WTC11 (cell line): ENCODE measurements around the gene MNAT1. TPM values are rescaled to one million over a fixed set of nuclear protein-coding genes. Genes with fewer than 3 reads are reported as not detected.

Source experiments
- ATAC-seq: fragments of 200-7000 bp; cut with Tn5 transposase; 2 replicates; pipeline ENCODE4 v1.10.0; 2021; ENCODE audit warnings: mild to moderate bottlenecking, moderate library complexity
- CTCF ChIA-PET: fragments of 300-600 bp; sonication (Branson Sonifier 250); formaldehyde crosslinking; loops from one replicate; lab custom pipeline; 2021; ENCODE audit warnings: antibody characterized with exemption; lab: Charles Lee
- POLR2A ChIA-PET: fragments of 350-600 bp; sonication (Branson Sonifier 250); formaldehyde crosslinking; loops from one replicate; lab custom pipeline; 2021; ENCODE audit warnings: antibody characterized with exemption; lab: Charles Lee
- DNase-seq: peaks from one replicate; pipeline ENCODE4 v3.0.0; 2021; ENCODE audit warnings: low spot score
- H3K27ac Mint-ChIP-seq: 2 replicates; pipeline ENCODE4 v1.8.0; 2021; ENCODE audit warnings: mixed read lengths
- H3K27me3 Mint-ChIP-seq: 2 replicates; pipeline ENCODE4 v1.8.0; 2021; ENCODE audit warnings: low read depth, mild to moderate bottlenecking, moderate library complexity, mixed read lengths
- H3K36me3 Mint-ChIP-seq: 2 replicates; pipeline ENCODE4 v1.8.0; 2021; ENCODE audit warnings: mixed read lengths
- H3K4me1 Mint-ChIP-seq: 2 replicates; pipeline ENCODE4 v1.8.0; 2022; ENCODE audit warnings: mixed read lengths
- H3K4me3 Mint-ChIP-seq: 2 replicates; pipeline ENCODE4 v1.8.0; 2021; ENCODE audit warnings: mild to moderate bottlenecking, moderate library complexity, mixed read lengths
- H3K9me3 Mint-ChIP-seq: 2 replicates; pipeline ENCODE4 v1.8.0; 2021; ENCODE audit warnings: mixed read lengths
- ARID4B ChIP-seq: sonication (generic); formaldehyde crosslinking; IDR thresholded peaks from 2 replicates; pipeline ENCODE4 v1.8.0; 2023; ENCODE audit warnings: missing genetic modification reagents, mild to moderate bottlenecking, borderline replicate concordance
- ATF1 ChIP-seq: sonication (generic); formaldehyde crosslinking; IDR thresholded peaks from 2 replicates; pipeline ENCODE4 v1.8.1; 2023; ENCODE audit warnings: mild to moderate bottlenecking, moderate library complexity, missing genetic modification reagents
- ATF3 ChIP-seq: sonication (generic); formaldehyde crosslinking; conservative IDR thresholded peaks from 2 replicates; pipeline ENCODE4 v1.8.1; 2022; ENCODE audit warnings: mild to moderate bottlenecking, missing genetic modification reagents
- CDX4 ChIP-seq: fragments of 250-450 bp; sonication (Bioruptor Pico); IDR thresholded peaks from 2 replicates; pipeline ENCODE4 v1.9.0; 2021; ENCODE audit warnings: moderate library complexity, mild to moderate bottlenecking, inconsistent platforms, borderline replicate concordance
- E2F1 ChIP-seq: sonication (generic); formaldehyde crosslinking; IDR thresholded peaks from 2 replicates; pipeline ENCODE4 v1.8.0; 2022; ENCODE audit warnings: mild to moderate bottlenecking, missing genetic modification reagents
- ELF4 ChIP-seq: sonication (generic); formaldehyde crosslinking; IDR thresholded peaks from 2 replicates; pipeline ENCODE4 v1.8.1; 2022; ENCODE audit warnings: low read depth, mild to moderate bottlenecking, moderate library complexity, missing genetic modification reagents
- EMX1 ChIP-seq: fragments of 250-450 bp; sonication (Bioruptor Pico); IDR thresholded peaks from 2 replicates; pipeline ENCODE4 v1.8.0; 2021; ENCODE audit warnings: mild to moderate bottlenecking
- GRHL2 ChIP-seq: fragments of 250-450 bp; sonication (Bioruptor Pico); IDR thresholded peaks from 2 replicates; pipeline ENCODE4 v1.8.0; 2022; ENCODE audit warnings: mild to moderate bottlenecking, moderate library complexity; ENCODE audit not compliant: insufficient replicate concordance, severe bottlenecking
- GTF2I ChIP-seq: fragments of 250-450 bp; sonication (Bioruptor Pico); conservative IDR thresholded peaks from 2 replicates; pipeline ENCODE4 v1.4.0; 2021; ENCODE audit warnings: mild to moderate bottlenecking
- IRF1 ChIP-seq: sonication (generic); formaldehyde crosslinking; IDR thresholded peaks from 2 replicates; pipeline ENCODE4 v1.8.0; 2023; ENCODE audit warnings: missing genetic modification reagents
- JUN ChIP-seq: sonication (generic); formaldehyde crosslinking; IDR thresholded peaks from 2 replicates; pipeline ENCODE4 v1.8.0; 2023; ENCODE audit warnings: mild to moderate bottlenecking, missing genetic modification reagents
- NFYB ChIP-seq: sonication (generic); formaldehyde crosslinking; conservative IDR thresholded peaks from 2 replicates; pipeline ENCODE4 v1.8.0; 2022; ENCODE audit warnings: low read depth, missing genetic modification reagents
- NR1H2 ChIP-seq: sonication (generic); formaldehyde crosslinking; IDR thresholded peaks from 2 replicates; pipeline ENCODE4 v1.9.0; 2021; ENCODE audit warnings: mild to moderate bottlenecking, moderate library complexity, missing genetic modification reagents
- PREB ChIP-seq: sonication (generic); formaldehyde crosslinking; IDR thresholded peaks from 2 replicates; pipeline ENCODE4 v1.8.1; 2022; ENCODE audit warnings: mild to moderate bottlenecking, missing genetic modification reagents, moderate library complexity, borderline replicate concordance
- SMAD3 ChIP-seq: sonication (generic); formaldehyde crosslinking; IDR thresholded peaks from 2 replicates; pipeline ENCODE4 v1.8.0; 2022; ENCODE audit warnings: missing genetic modification reagents, mild to moderate bottlenecking, borderline replicate concordance
- SP1 ChIP-seq: sonication (generic); formaldehyde crosslinking; conservative IDR thresholded peaks from 2 replicates; pipeline ENCODE4 v1.8.1; 2022; ENCODE audit warnings: missing genetic modification reagents
- USF2 ChIP-seq: sonication (generic); formaldehyde crosslinking; IDR thresholded peaks from 2 replicates; pipeline ENCODE4 v1.8.1; 2023; ENCODE audit warnings: mild to moderate bottlenecking, missing genetic modification reagents, moderate library complexity
- ZBTB43 ChIP-seq: sonication (generic); formaldehyde crosslinking; IDR thresholded peaks from 2 replicates; pipeline ENCODE4 v1.8.1; 2023; ENCODE audit warnings: mild to moderate bottlenecking, missing genetic modification reagents
- ZNF317 ChIP-seq: sonication (generic); formaldehyde crosslinking; IDR thresholded peaks from 2 replicates; pipeline ENCODE4 v1.8.1; 2023; ENCODE audit warnings: low read depth, mild to moderate bottlenecking, moderate library complexity, missing genetic modification reagents, borderline replicate concordance
- ZSCAN18 ChIP-seq: fragments of 250-450 bp; sonication (Bioruptor Pico); IDR thresholded peaks from 2 replicates; pipeline ENCODE4 v2.1.2; 2022; ENCODE audit warnings: mild to moderate bottlenecking, moderate library complexity
- total RNA-seq: library from RNA; stranded (reverse); gene quantifications from 3 replicates; pipeline ENCODE4 v1.2.3, GENCODE V29; 2021

MNAT1 gene
- total RNA-seq, 1 experiment from 2014 or later: 59.0 TPM

GRCh38 chr14:60861545-60862140, 127.1 kb downstream of the MNAT1 start:
- Mint-ChIP-seq H3K4me3 (no peak overlapping the region), H3K9me3 (peaks cover 12% of the 10 kb centered on the region), H3K36me3 (peaks cover 13% of the 10 kb centered on the region), H3K27ac (no peak overlapping the region), H3K27me3 (no peaks in the 10 kb centered on the region), H3K4me1 (peaks cover 6% of the 10 kb centered on the region; the same call in 1 of the 2 replicates)
- ATAC-seq (no peak), DNase-seq (no peak)
- ChIA-PET CTCF (no interaction called here), POLR2A (no interaction called here)
- TF ChIP-seq PREB (CRISPR knock-in tag): no peak
- TF ChIP-seq E2F1 (CRISPR knock-in tag): no peak
- TF ChIP-seq SP1: no peak
- no peak for TF ChIP-seq ATF3 (CRISPR knock-in tag)
- no peak for TF ChIP-seq ZSCAN18 (CRISPR knock-in tag)
- TF ChIP-seq ZNF317: no peak
- TF ChIP-seq NFYB (CRISPR knock-in tag): no peak
- no peak for TF ChIP-seq ELF4 (CRISPR knock-in tag)
- no peak for TF ChIP-seq IRF1 (CRISPR knock-in tag)
- no peak for TF ChIP-seq ZBTB43

- ATAC-seq (no peak), DNase-seq (no peak)
- ChIA-PET CTCF (no interaction called here), POLR2A (no interaction called here)
- no peaks in the 10 kb centered on the region for H3K27me3 Mint-ChIP-seq
- H3K36me3 Mint-ChIP-seq: peaks cover 8% of the 10 kb centered on the region
- H3K4me1 Mint-ChIP-seq: peaks cover 6% of the 10 kb centered on the region; the same call in 1 of the 2 replicates
- H3K4me3 Mint-ChIP-seq: no peak overlapping the region
- no peak overlapping the region for H3K27ac Mint-ChIP-seq
- H3K9me3 Mint-ChIP-seq: peaks cover 7% of the 10 kb centered on the region
- TF ChIP-seq SP1 (no peak), CDX4 (CRISPR knock-in tag) (no peak), EMX1 (CRISPR knock-in tag) (no peak), SMAD3 (CRISPR knock-in tag) (no peak), E2F1 (CRISPR knock-in tag) (no peak), GTF2I (no peak), ARID4B (CRISPR knock-in tag) (no peak), USF2 (CRISPR knock-in tag) (no peak), JUN (no peak), ATF1 (CRISPR knock-in tag) (no peak), GRHL2 (CRISPR knock-in tag) (no peak), NR1H2 (CRISPR knock-in tag) (no peak)
Measured at GRCh38 chr14:60862283-60862682, 127.7 kb downstream of the MNAT1 start.
